DND-41 (cell line): ENCODE results near the gene NEDD4.

ENCODE experiments used
- ATAC-seq: fragments of 200-7000 bp; cut with Tn5 transposase; 3 replicates; pipeline ENCODE4 v1.9.1; 2021; ENCODE audit warnings: low read depth; ENCODE audit not compliant: insufficient read depth
- DNase-seq: peaks from one replicate; pipeline ENCODE4 v3.0.0-alpha.2; 2020
- H2AFZ ChIP-seq: 2 replicates; pipeline ENCODE4 v1.6.0; 2012; ENCODE audit warnings: low read depth, low read length
- H3K27ac ChIP-seq: 2 replicates; pipeline ENCODE4 v1.5.1; 2012; ENCODE audit warnings: low read length, inconsistent platforms
- H3K27me3 ChIP-seq: fragments of 200-600 bp; sonication (generic); 2 replicates; pipeline ENCODE4 v1.6.0; 2012; ENCODE audit warnings: low read length, mild to moderate bottlenecking, inconsistent platforms; ENCODE audit not compliant: insufficient read depth, poor library complexity
- H3K36me3 ChIP-seq: 2 replicates; pipeline ENCODE4 v1.5.1; 2012; ENCODE audit warnings: low read length, inconsistent platforms; ENCODE audit not compliant: insufficient read depth
- H3K4me1 ChIP-seq: 2 replicates; pipeline ENCODE4 v1.5.1; 2012; ENCODE audit warnings: mild to moderate bottlenecking, low read length; ENCODE audit not compliant: insufficient read depth
- H3K4me2 ChIP-seq: 2 replicates; pipeline ENCODE4 v1.6.0; 2012; ENCODE audit warnings: mild to moderate bottlenecking, moderate library complexity, low read length, inconsistent platforms; ENCODE audit not compliant: insufficient read depth
- H3K4me3 ChIP-seq, 2 experiments: fragments of 200-600 bp in 1 of 2; shearing (Covaris generic) in 1 of 2; 2 replicates each; pipeline ENCODE4 v1.5.1; 2012 to 2016; ENCODE audit warnings: inconsistent platforms in 2 of 2, low read length in 2 of 2, mild to moderate bottlenecking in 2 of 2, low read depth in 1 of 2, moderate library complexity in 1 of 2
- H3K79me2 ChIP-seq: 2 replicates; pipeline ENCODE4 v1.6.0; 2012; ENCODE audit warnings: low read length, inconsistent platforms; ENCODE audit not compliant: insufficient read depth
- H3K9ac ChIP-seq: 2 replicates; pipeline ENCODE4 v1.6.0; 2012; ENCODE audit warnings: low read depth, mild to moderate bottlenecking, inconsistent platforms, low read length, moderate library complexity
- H3K9me3 ChIP-seq: 2 replicates; pipeline ENCODE4 v1.5.1; 2012; ENCODE audit warnings: low read length, moderate library complexity, mild to moderate bottlenecking, inconsistent platforms; ENCODE audit not compliant: insufficient read depth, severe bottlenecking
- H4K20me1 ChIP-seq: 2 replicates; pipeline ENCODE4 v1.6.0; 2012; ENCODE audit warnings: low read length; ENCODE audit not compliant: insufficient read depth
- EZH2 ChIP-seq: IDR thresholded peaks from 3 replicates; pipeline ENCODE4 v1.6.1; 2012; ENCODE audit warnings: borderline replicate concordance, low read depth, mild to moderate bottlenecking, moderate library complexity, low read length, inconsistent platforms; ENCODE audit not compliant: severe bottlenecking
- TF ChIP-seq, protein P1 (sequence below): IDR thresholded peaks from 2 replicates; pipeline ENCODE4 v1.5.1; 2012; ENCODE audit warnings: borderline replicate concordance, low read length, moderate library complexity, mild to moderate bottlenecking; ENCODE audit not compliant: poor library complexity, severe bottlenecking; ENCODE audit errors: extremely low read depth

Gene NEDD4

DNA sequence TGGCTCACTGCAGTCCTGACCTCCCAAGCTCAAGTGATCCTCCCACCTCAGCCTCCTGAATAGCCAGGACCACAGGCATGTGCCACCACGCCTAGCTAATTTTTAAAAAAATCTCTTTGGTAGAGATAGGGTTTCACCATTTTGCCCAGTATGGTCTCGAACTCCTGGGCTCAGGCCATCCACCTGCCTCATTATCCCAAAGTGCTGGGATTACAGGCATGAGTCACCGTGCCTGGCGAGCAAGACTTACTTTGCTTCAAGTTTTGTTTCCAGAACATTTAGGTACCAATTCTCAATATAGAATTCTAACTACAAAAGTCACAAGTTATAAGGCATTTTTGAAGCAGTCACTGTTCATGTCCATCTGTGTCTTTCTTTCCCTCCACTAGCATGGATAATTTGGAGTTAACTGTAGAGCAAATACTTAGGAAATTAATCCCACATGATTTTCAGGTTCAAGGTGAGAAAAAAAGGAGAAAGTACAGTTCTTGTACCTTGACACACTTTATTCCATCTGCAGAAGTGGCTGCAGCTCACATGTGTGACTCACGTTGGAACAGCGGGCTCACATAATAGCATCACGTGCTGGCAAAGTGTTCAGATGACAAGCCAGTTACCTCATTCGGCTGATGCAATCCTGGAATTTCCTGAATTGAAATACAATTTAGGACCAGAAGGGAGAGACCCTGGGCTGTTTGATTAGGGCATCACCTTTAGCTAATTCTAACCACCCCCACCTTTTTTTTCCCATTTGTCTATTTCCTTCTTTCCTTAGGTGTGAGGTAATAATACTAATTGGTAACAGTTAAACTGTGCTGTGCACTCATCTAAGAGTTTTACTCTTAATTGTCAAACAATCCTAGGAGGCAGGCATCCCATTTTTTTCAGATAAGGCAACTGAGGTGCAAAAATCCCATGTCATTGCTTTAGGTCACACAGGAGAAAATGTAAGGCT lies 46.9 kb upstream of the NEDD4 start:
- H2AFZ ChIP-seq: no peak overlapping the region
- H3K9me3 ChIP-seq: no peaks in the 10 kb centered on the region
- DNase-seq: no peak
- no peaks in the 10 kb centered on the region for H3K36me3 ChIP-seq
- H3K4me2 ChIP-seq: no peak overlapping the region
- no peaks in the 10 kb centered on the region; the same call in 1 of the 2 replicates for H4K20me1 ChIP-seq
- H3K79me2 ChIP-seq: no peaks in the 10 kb centered on the region
- H3K27me3 ChIP-seq: no peaks in the 10 kb centered on the region
- H3K4me1 ChIP-seq: peaks cover 22% of the 10 kb centered on the region
- no peak for ATAC-seq
- no peak overlapping the region for H3K9ac ChIP-seq
- TF ChIP-seq, protein P1, sequence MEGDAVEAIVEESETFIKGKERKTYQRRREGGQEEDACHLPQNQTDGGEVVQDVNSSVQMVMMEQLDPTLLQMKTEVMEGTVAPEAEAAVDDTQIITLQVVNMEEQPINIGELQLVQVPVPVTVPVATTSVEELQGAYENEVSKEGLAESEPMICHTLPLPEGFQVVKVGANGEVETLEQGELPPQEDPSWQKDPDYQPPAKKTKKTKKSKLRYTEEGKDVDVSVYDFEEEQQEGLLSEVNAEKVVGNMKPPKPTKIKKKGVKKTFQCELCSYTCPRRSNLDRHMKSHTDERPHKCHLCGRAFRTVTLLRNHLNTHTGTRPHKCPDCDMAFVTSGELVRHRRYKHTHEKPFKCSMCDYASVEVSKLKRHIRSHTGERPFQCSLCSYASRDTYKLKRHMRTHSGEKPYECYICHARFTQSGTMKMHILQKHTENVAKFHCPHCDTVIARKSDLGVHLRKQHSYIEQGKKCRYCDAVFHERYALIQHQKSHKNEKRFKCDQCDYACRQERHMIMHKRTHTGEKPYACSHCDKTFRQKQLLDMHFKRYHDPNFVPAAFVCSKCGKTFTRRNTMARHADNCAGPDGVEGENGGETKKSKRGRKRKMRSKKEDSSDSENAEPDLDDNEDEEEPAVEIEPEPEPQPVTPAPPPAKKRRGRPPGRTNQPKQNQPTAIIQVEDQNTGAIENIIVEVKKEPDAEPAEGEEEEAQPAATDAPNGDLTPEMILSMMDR: no peak
- TF ChIP-seq EZH2: no peak
- H3K27ac ChIP-seq: no peak overlapping the region
- H3K4me3 ChIP-seq: no peak overlapping the region

DNA sequence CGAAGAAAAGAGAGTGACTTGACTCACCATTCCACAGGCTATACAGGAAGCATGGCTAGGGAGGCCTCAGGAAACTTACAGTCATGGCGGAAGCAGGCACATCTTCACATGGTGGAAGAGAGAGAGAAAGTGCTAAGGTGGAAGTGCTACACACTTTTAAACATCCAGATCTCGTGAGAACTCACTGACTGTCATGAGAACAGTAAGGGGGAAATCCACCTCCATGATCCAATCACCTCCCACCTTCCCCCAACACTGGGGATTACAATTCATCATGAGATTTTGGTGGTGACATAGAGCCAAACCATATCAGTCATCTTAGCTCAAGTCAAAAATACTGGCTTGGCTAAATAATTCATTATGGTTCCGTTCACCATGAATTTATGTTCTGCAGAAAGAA lies 45.3 kb upstream of the NEDD4 start:
- H2AFZ ChIP-seq: no peak overlapping the region
- DNase-seq (no peak), ATAC-seq (no peak)
- H3K36me3 ChIP-seq: no peaks in the 10 kb centered on the region
- H3K4me2 ChIP-seq: no peak overlapping the region
- no peak overlapping the region for H3K27ac ChIP-seq
- no peak overlapping the region for H3K4me3 ChIP-seq
- TF ChIP-seq EZH2: no peak
- TF ChIP-seq, protein P1: no peak
- no peaks in the 10 kb centered on the region for H3K27me3 ChIP-seq
- peaks cover 15% of the 10 kb centered on the region for H3K4me1 ChIP-seq
- H3K9me3 ChIP-seq: no peaks in the 10 kb centered on the region
- H3K79me2 ChIP-seq: no peaks in the 10 kb centered on the region
- H3K9ac ChIP-seq: no peak overlapping the region
- no peaks in the 10 kb centered on the region; the same call in 1 of the 2 replicates for H4K20me1 ChIP-seq

DNA sequence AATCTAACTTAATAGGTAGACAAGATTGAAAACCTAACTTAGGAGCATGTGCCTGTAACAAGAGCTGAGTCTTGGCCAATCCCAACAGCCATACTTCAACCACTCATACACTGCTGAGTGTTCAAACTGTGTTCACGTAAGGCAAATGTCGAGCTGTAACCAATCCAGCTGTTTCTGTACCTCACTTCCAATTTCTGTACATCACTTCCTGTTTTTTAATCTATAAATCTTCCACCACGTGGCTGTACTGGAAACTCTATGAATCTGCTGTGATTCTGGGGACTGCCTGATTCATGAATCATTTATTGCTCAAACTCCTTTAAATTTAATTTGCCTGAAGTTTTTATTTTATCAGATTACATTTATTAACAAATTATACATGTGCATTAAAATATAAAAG lies 44.6 kb upstream of the NEDD4 start:
- no peak overlapping the region for H3K4me3 ChIP-seq
- no peak overlapping the region for H3K27ac ChIP-seq
- H3K27me3 ChIP-seq: no peaks in the 10 kb centered on the region
- peaks cover 8% of the 10 kb centered on the region for H3K4me1 ChIP-seq
- no peak overlapping the region for H3K9ac ChIP-seq
- H3K36me3 ChIP-seq: no peaks in the 10 kb centered on the region
- DNase-seq (no peak), ATAC-seq (no peak)
- H2AFZ ChIP-seq: 0 out of 2 replicates have a peak overlapping the region, but pooled peaks have one; percentile 52
- TF ChIP-seq, protein P1: no peak
- TF ChIP-seq EZH2: no peak
- no peaks in the 10 kb centered on the region; the same call in 1 of the 2 replicates for H4K20me1 ChIP-seq
- H3K9me3 ChIP-seq: no peaks in the 10 kb centered on the region
- no peak overlapping the region for H3K4me2 ChIP-seq
- no peaks in the 10 kb centered on the region for H3K79me2 ChIP-seq
